ENCODE results near the gene ANO8.
"Not testable (repeated sequence)": the region's sequence is repeated elsewhere in the genome, so short reads cannot be mapped to it uniquely, and the experiment has no call there.

Gene ANO8

GRCh38 chr19:17283504-17283996, 51.1 kb downstream of the ANO8 start:
- no peak for DNase-seq

GRCh38 chr19:17282488-17283125, 52.0 kb downstream of the ANO8 start:
- peak; percentile 45 for DNase-seq

DNA sequence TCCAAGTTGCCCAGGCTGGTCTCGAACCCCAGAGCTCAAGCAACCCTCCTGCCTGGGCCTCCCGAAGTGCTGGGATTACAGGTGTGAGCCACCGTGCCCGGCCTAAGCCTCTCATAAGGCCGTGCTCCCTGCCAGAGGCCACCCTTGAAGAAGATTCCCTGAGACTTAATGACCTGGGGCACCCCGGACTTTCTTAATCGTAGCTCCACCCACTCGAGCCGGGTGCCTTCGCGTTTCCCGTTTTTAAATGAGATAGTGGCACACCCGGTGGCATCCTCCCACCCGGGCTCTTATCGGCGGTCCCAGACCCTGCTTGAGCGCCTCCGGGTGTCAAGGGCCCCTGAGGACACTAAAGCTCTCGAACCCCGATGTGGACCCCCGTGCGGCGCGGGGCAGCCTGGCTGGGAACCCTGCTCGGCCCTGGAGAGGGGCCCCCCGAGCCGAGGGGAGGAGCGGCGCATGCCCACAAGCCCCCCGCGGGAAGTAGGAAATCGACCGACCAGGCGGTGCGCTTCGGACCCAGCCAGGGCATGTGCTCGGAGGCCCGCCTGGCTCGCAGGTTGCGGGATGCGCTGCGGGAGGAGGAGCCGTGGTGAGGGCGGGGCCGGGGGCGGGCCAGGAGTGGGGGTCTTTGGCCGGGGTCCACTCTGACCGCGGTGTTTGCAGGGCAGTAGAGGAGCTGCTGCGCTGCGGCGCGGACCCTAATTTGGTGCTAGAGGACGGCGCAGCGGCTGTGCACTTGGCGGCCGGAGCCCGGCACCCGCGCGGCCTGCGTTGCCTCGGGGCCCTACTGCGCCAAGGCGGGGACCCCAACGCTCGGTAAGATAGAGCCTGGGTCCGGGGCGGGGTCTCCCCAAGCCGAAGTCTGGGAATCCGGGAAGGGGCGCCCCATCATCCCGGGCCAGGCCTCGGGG, 53.0 kb downstream of the ANO8 start, which contains the start of gene ANKLE1:
Gene ANKLE1, plus strand, starts transcription at position 511 of the 914 bp plus-strand sequence. Its CDS starts 20 bp downstream, at position 531.
- no peak for DNase-seq

GRCh38 chr19:17279436-17279835, 55.2 kb downstream of the ANO8 start:
- no peak for DNase-seq

- no peak for DNase-seq
Observed at GRCh38 chr19:17275441-17276175, 59.0 kb downstream of the ANO8 start.

GRCh38 chr19:17274892-17275291, 59.8 kb downstream of the ANO8 start:
- DNase-seq = not testable (repeated sequence)

All from NCI-H1694 treated with DMSO at 0.1 percent for 48 hours (cell line).